GM18499 (cell line): ENCODE results near the gene ITGB6.
"Not testable (repeated sequence)": the region's sequence is repeated elsewhere in the genome, so short reads cannot be mapped to it uniquely, and the experiment has no call there.

Experiments used
- ATAC-seq: cut with Tn5 transposase; IDR thresholded peaks from one replicate; pipeline ENCODE4 v1.9.1; 2021; ENCODE audit warnings: moderate number of reproducible peaks; ENCODE audit not compliant: insufficient read depth, unreplicated experiment

The ITGB6 gene

DNA sequence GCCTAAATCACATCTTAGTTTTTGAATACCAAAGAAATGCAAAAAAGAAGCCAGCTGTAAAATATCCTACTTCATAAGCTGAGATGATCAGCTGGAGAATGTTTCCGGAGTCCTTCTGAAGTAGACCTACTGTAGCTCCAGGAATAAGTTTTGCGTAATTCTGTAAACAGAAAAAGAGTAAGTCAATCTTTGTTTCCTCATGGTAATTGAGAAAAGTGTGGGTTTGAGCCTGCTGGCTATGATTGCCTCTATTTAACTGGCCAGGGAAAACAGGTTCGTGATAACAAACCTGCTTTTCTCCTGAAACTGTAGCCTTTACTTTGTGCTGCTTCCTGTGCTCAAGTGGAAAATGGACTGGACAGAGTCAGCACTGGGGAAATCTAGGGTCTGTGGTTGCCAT is 58.2 kb downstream of the ITGB6 start:
- no peak for ATAC-seq

GRCh38 chr2:160141419-160141818 is 58.7 kb downstream of the ITGB6 start:
- no peak for ATAC-seq

DNA sequence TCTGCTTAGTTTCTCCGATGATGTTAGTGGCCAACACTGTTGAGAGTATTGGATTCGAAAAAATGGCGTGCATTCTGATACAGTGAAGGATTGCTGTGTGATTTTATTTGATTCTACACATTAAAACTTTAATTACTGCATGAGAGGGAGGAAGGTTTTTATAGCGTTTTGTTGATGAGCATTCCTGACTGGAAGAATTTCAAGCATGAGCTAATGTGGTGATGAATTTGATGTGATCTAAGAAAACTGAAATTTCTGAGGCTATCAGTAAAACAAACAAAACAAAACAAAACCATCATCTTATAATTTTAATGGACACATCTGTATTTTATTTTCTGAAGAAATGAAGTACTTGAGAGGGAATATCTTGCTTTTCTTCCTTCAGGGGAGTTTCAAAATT is 59.6 kb downstream of the ITGB6 start:
- ATAC-seq: no peak

DNA sequence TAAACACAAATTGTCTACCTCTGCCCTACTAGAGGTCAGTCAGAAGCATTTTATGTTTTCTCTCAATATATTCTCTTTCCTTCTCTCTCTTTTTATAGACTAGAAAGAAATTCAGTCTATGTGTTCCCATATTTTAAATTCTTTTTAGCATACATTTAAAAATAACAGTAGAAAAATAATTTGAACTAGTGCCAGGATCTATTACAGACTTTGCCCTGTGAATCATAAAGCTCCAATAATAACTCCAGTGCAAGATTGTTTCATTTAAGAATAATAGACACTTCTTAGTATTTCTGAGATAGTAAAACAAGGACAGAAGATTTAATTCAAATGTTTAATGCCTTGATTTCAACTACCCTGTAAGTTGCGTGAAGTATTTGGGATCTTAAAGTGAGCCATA is 60.1 kb downstream of the ITGB6 start:
- no peak for ATAC-seq

GRCh38 chr2:160139350-160139749 is 60.7 kb downstream of the ITGB6 start:
- ATAC-seq: no peak

GRCh38 chr2:160138406-160138805 is 61.7 kb downstream of the ITGB6 start:
- ATAC-seq: no peak

- no peak for ATAC-seq
Measured at GRCh38 chr2:160137464-160137863, 62.6 kb downstream of the ITGB6 start.

DNA sequence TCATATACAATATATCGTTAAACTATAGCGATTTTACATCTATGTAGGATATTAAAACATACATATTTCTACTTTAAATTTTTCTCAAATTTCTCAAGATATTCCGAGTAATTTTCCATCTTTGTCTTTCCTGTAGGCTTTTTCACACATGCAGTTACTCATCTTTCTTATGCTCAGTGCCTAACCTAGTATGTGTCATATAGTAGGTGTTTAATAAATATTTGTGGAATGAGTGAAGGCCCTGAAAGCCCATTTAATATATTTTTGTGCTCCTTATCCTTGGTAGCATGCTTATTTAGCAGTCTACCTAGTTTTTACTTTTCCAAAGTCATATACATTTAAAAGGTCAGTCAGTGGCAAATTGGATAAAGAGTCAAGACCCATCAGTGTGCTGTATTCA is 67.3 kb downstream of the ITGB6 start:
- no peak for ATAC-seq

DNA sequence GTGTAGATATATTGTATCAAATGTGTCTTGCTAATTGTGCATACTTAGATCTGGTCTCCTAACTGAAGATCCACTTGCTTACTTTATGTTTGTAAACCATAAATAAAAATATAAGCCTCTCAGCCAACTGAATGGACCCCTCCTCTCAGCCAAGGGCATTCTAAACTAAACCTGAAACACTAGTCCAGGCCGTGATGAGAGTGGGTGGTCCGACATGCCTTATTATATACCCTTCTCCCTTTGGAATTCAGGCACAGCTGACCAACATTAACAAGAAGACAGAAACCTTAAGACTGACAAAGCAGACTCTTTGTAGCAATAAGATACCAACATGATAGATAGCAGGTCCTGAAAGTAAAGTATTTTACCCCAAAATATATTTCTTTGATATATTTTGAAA is 73.3 kb downstream of the ITGB6 start:
- no peak for ATAC-seq

- ATAC-seq: no peak
Measured at GRCh38 chr2:160126315-160126714, 73.8 kb downstream of the ITGB6 start.

DNA sequence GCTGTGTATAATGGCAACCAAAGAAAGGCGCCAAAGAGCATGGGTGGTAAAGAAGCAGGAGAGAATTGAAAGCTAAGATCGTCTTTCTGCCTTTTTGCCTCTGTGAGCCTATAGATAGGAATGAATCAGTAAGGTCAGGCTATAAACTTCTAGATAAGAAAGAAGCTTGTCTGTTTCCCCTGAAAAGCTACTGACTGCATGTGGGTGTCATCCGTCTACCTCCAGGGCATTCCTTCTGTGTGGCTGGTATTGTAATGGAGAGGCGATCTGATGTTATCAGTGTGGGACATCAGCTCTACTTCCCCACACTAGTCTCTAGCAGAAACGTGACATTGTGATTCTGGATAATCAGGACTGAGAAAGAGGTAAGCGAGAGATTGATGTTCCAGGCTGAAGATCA is 74.2 kb downstream of the ITGB6 start:
- ATAC-seq: no peak

DNA sequence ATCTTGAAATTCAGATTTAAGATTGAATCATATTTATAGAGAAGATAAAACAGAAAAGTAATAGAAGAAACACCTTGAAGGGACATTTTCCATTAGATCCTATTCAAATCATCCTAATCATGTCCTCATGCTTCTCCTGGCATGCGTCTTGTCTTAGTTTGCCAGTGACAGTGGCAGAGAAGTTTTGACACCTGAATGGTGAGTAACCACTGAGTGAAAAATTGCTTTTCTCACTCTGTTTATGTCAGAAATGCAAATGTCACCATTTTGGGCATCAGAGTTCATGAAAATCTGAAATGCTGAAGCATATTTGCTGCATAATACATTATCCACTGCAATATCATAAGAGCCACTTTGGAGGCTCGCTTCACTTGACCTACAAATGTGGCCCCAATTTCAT is 74.7 kb downstream of the ITGB6 start:
- ATAC-seq: no peak

DNA sequence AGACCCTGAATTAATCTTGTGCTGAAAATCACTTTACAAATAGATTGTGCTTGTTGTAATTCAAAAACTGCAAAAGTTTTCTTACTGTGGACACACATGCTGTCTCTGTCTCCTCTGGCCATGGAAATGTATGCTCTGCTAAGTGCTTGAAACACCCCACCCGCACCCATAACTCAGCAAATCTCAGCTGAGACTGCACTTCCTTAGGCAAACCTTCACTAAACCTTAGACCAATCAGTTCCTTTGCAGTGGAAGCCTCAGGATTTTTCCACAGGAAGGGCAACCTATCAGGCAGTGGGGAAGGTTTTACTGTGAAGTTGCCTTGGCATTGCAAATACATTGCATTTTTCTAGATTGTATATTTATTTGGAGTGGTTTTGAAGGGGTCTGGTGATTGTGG is 75.5 kb downstream of the ITGB6 start:
- no peak for ATAC-seq

GRCh38 chr2:160114721-160115120 is 85.4 kb downstream of the ITGB6 start:
- ATAC-seq: not testable (repeated sequence)

DNA sequence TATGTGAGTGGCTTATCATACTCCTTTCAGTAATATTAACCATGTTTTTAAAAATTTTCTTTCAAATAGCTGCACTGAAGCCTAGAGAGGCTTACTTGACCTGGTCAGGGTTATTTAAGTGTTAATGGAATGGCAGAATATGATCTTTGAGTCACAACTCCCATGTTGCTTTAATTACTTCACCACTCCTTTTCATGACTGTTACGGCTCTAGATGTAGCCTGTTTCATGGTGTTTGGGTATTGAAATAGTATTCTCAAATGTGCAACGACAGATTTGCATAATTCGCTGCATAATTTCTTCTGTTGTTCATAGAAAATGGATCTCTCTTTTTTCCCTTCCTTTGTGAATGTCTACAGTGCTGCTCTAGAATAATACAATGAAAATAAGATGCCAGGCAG is 86.1 kb downstream of the ITGB6 start:
- ATAC-seq: no peak

- ATAC-seq: peak; percentile 61
Measured at GRCh38 chr2:160111951-160112798, 87.9 kb downstream of the ITGB6 start.

GRCh38 chr2:160110674-160111239 is 89.3 kb downstream of the ITGB6 start:
- ATAC-seq: no peak

GRCh38 chr2:160109939-160110673 is 90.0 kb downstream of the ITGB6 start:
- peak; percentile 61 for ATAC-seq

GRCh38 chr2:160109243-160109642 is 90.8 kb downstream of the ITGB6 start:
- ATAC-seq: no peak

GRCh38 chr2:160108646-160109045 is 91.4 kb downstream of the ITGB6 start:
- no peak for ATAC-seq

DNA sequence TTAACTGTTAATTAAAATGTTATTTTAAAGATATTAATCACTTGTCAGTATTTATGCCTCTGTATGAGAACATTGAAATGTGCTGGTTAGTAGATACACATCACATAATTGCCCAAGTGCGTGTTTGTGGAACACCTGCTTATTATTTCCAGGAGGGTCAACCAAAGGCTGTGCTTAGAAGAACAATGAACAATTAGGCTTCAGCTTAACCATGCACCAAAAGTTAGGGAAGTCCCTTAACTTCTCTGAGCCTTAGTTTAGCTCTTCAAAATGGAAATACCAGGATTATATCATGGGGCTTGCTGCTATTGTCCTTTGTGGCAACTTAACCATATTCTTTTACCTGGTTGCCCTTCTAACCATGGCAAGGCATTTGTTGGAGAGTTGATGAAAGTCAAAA is 94.7 kb downstream of the ITGB6 start:
- ATAC-seq: no peak
